H1 (cell line): ENCODE results near the gene SIRT3. TPM values are rescaled to one million over a fixed set of nuclear protein-coding genes. Genes with fewer than 3 reads are reported as not detected.

Experiments
- BCL11A ChIP-seq, 2 experiments: IDR thresholded peaks; one replicate each; pipeline ENCODE4 v1.6.1; 2011; ENCODE audit warnings: low read depth in 2 of 2, low read length in 2 of 2, mild to moderate bottlenecking in 2 of 2
- FOSL1 ChIP-seq: IDR thresholded peaks from 2 replicates; pipeline ENCODE4 v1.6.1; 2011; ENCODE audit warnings: mild to moderate bottlenecking, low read depth, low read length, moderate library complexity; ENCODE audit not compliant: insufficient read depth
- RFX5 ChIP-seq: IDR thresholded peaks from 2 replicates; pipeline ENCODE4 v1.6.1; 2011; ENCODE audit warnings: low read depth, low read length, improper control_type of control experiment, borderline replicate concordance
- polyA plus RNA-seq, 7 experiments: library from polyadenylated mRNA; depleted of rRNA in 3 of 7; stranded (reverse) in 5 of 7; unstranded in 2 of 7; fragments of >200 nt in 5 of 7; fragments of 200-250 nt in 2 of 7; gene quantifications; 1 replicate in 5 of 7; 2 replicates in 1 of 7; 4 replicates in 1 of 7; pipeline versions ENCODE4 v1.2.1 to v1.2.3, GENCODE V29; 2011 to 2013; ENCODE audit warnings: missing spikeins in 2 of 7, mixed read lengths in 2 of 7
- total RNA-seq: library from RNA; stranded (reverse); fragmentation: NEBNext Ultra II Directional; extraction: Animal tissue kit (Norgen Biotek cat#: 25700); gene quantifications from 2 replicates; pipeline ENCODE4 v1.2.1, GENCODE V29; 2021
- TF ChIP-seq, protein P1 (sequence below): IDR thresholded peaks from 2 replicates; pipeline ENCODE4 v1.6.1; 2012; ENCODE audit warnings: inconsistent platforms
- TF ChIP-seq, protein P2 (sequence below): IDR thresholded peaks from 2 replicates; pipeline ENCODE4 v1.6.1; 2012; ENCODE audit warnings: low read length, inconsistent platforms

SIRT3 gene
- total and polyA plus RNA-seq, 2 of the 8 experiments (the other 6 are each of a cell fraction or from before 2014, with no cell fraction given): 14.3 to 21.6 TPM

DNA sequence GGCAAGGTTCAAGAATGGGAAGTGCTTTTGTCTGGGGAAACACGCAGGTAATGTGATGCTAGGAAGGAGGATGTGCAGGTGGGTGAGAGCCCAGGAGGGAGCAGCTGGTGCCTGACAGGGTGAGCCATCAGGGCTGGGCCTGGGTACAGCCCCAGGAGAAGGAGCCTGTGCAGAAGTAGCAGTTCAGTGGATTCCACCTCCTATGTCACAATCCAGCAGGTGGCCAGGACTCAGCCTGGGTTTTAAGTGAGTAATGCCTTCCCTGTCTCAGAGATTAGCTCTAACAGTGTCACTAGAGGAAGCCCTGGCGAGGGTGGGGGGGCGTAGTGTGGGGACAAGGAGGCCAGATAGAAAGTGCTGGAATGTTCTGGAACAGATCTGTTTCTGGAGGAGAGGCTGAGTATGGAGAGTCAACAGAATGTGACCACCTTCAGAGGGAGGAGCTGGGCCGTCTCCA, 20.5 kb downstream of the SIRT3 start (continued):
- TF ChIP-seq, protein P1, sequence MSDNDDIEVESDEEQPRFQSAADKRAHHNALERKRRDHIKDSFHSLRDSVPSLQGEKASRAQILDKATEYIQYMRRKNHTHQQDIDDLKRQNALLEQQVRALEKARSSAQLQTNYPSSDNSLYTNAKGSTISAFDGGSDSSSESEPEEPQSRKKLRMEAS: no peak
- TF ChIP-seq FOSL1 (no peak), RFX5 (no peak), BCL11A (IDR thresholded peaks at IDR 0.05; ENCODE audit: low read depth in 2 of 2, low read length in 2 of 2) (no peak)
- TF ChIP-seq, protein P2, sequence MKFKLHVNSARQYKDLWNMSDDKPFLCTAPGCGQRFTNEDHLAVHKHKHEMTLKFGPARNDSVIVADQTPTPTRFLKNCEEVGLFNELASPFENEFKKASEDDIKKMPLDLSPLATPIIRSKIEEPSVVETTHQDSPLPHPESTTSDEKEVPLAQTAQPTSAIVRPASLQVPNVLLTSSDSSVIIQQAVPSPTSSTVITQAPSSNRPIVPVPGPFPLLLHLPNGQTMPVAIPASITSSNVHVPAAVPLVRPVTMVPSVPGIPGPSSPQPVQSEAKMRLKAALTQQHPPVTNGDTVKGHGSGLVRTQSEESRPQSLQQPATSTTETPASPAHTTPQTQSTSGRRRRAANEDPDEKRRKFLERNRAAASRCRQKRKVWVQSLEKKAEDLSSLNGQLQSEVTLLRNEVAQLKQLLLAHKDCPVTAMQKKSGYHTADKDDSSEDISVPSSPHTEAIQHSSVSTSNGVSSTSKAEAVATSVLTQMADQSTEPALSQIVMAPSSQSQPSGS: no peak
